Tibial nerve (tissue), 4 donors: ENCODE measurements around the gene PARD6G.

Experiments
- CTCF ChIP-seq, 5 experiments: fragments of 200-600 bp in 3 of 5; fragments of 450-650 bp in 2 of 5; sonication (generic) in 3 of 5; IDR thresholded peaks; one replicate each; pipeline ENCODE4 v1.5.1; 2016 to 2019; ENCODE audit warnings: antibody characterized with exemption in 5 of 5, mild to moderate bottlenecking in 3 of 5, moderate library complexity in 2 of 5
- EP300 ChIP-seq, 2 donors: sonication (generic); formaldehyde crosslinking; IDR thresholded peaks; one replicate each; pipeline ENCODE4 v1.6.1; 2017; ENCODE audit warnings: antibody characterized with exemption in 2 of 2, mild to moderate bottlenecking in 1 of 2
- POLR2A ChIP-seq, 2 donors: fragments of 450-650 bp; IDR thresholded peaks; one replicate each; pipeline ENCODE4 v1.6.1; 2017; ENCODE audit warnings: antibody characterized with exemption in 2 of 2, mild to moderate bottlenecking in 2 of 2, moderate library complexity in 2 of 2

GRCh38 chr18:80205294-80205693 is 42.0 kb downstream of the PARD6G start:
- TF ChIP-seq CTCF (IDR thresholded peaks at IDR 0.05) (no peak), EP300 (IDR thresholded peaks at IDR 0.05) (no peak), POLR2A (IDR thresholded peaks at IDR 0.05) (no peak)
